CD4-positive, alpha-beta T cell (primary cell): Measurements from ENCODE around the gene NREP. TPM values are rescaled to one million over a fixed set of nuclear protein-coding genes. Genes with fewer than 3 reads are reported as not detected.

Experiments used
- ATAC-seq: fragments of 200-7000 bp; cut with Tn5 transposase; one replicate; pipeline ENCODE4 v1.10.0; 2022; ENCODE audit warnings: mild to moderate bottlenecking; ENCODE audit not compliant: poor library complexity
- CTCF ChIA-PET: fragments of 350-600 bp; sonication (Branson Sonifier 250); formaldehyde crosslinking; loops from one replicate; lab custom pipeline; 2021; ENCODE audit warnings: antibody characterized with exemption, inconsistent platforms; lab: Charles Lee
- POLR2A ChIA-PET: fragments of 350-600 bp; sonication (Branson Sonifier 250); formaldehyde crosslinking; loops from one replicate; lab custom pipeline; 2021; ENCODE audit warnings: antibody characterized with exemption, inconsistent platforms; lab: Charles Lee
- DNase-seq, 14 experiments: peaks; one replicate each; pipeline ENCODE4 v3.0.0-alpha.2; 2013 to 2020; ENCODE audit warnings: mixed read lengths in 2 of 14
- H3K27ac ChIP-seq, 2 donors: one replicate each; pipeline versions ENCODE4 v1.5.1 to v1.7.0; 2013; ENCODE audit warnings: low read length in 2 of 2, low read depth in 1 of 2, mild to moderate bottlenecking in 1 of 2
- H3K27me3 ChIP-seq, 2 experiments: 1 replicate in 1 of 2; 2 replicates in 1 of 2; pipeline versions ENCODE4 v1.6.1 to v1.7.0; 2013; ENCODE audit warnings: low read length in 2 of 2, control low read depth in 1 of 2, mild to moderate bottlenecking in 1 of 2, moderate library complexity in 1 of 2; ENCODE audit not compliant: insufficient read depth in 2 of 2, control insufficient read depth in 1 of 2
- H3K36me3 ChIP-seq: one replicate; pipeline ENCODE4 v1.6.1; 2013; ENCODE audit warnings: low read length, control low read depth; ENCODE audit not compliant: insufficient read depth
- H3K4me1 ChIP-seq: one replicate; pipeline ENCODE4 v1.6.1; 2013; ENCODE audit warnings: low read length, control low read depth; ENCODE audit not compliant: insufficient read depth
- H3K4me3 ChIP-seq: one replicate; pipeline ENCODE4 v1.5.1; 2013; ENCODE audit warnings: mild to moderate bottlenecking, low read length, moderate library complexity
- H3K9me3 ChIP-seq, 2 experiments: 1 replicate in 1 of 2; 2 replicates in 1 of 2; pipeline versions ENCODE4 v1.6.1 to v1.7.0; 2013; ENCODE audit warnings: low read length in 2 of 2, mild to moderate bottlenecking in 2 of 2, control low read depth in 1 of 2, moderate library complexity in 1 of 2; ENCODE audit not compliant: control insufficient read depth in 1 of 2, insufficient read depth in 1 of 2
- H3K27ac Mint-ChIP-seq: one replicate; pipeline ENCODE4 v1.8.0; 2020; ENCODE audit warnings: mixed read lengths
- H3K27me3 Mint-ChIP-seq: one replicate; pipeline ENCODE4 v1.8.0; 2021; ENCODE audit warnings: mixed read lengths
- H3K36me3 Mint-ChIP-seq: one replicate; pipeline ENCODE4 v1.8.0; 2021; ENCODE audit warnings: low read depth, mixed read lengths
- H3K4me1 Mint-ChIP-seq: one replicate; pipeline ENCODE4 v1.8.0; 2021; ENCODE audit warnings: low read depth, mixed read lengths
- H3K4me3 Mint-ChIP-seq: one replicate; pipeline ENCODE4 v1.8.0; 2020; ENCODE audit warnings: mild to moderate bottlenecking, mixed read lengths
- H3K9me3 Mint-ChIP-seq: one replicate; pipeline ENCODE4 v1.8.0; 2020; ENCODE audit warnings: mixed read lengths
- intact Hi-C, 2 experiments: fragments of 100-400 bp; cut with DNase I in 1 of 2; cut with micrococcal nuclease in 1 of 2; formaldehyde crosslinking; loops; one replicate each; pipeline versions ENCODE4 v1.15.1 to v1.9.0; 2023 to 2025; cut with DNase I, micrococcal nuclease
- total RNA-seq, 174 experiments: library from RNA in 2 of 174; stranded (reverse) in 2 of 174; gene quantifications; one replicate each; pipeline ENCODE4 v1.2.3 and lab custom pipeline; 2021 to 2026
- TF ChIP-seq, protein P1 (sequence below): fragments of 200-600 bp; IDR thresholded peaks from one replicate; pipeline ENCODE4 v1.8.0; 2022; ENCODE audit warnings: antibody characterized with exemption, mild to moderate bottlenecking

NREP gene
- total RNA-seq, 2 experiments from 2014 or later: 2.3 to 2.9 TPM

GRCh38 chr5:111681414-111682120, 75.4 kb downstream of the NREP start:
- intact Hi-C loops: no loop called here
- POLR2A ChIA-PET: no interaction called here
- ATAC-seq: no peak

GRCh38 chr5:111680737-111681413, 76.1 kb downstream of the NREP start:
- Mint-ChIP-seq H3K27me3 (no peaks in the 10 kb centered on the region), H3K9me3 (no peaks in the 10 kb centered on the region), H3K36me3 (no peaks in the 10 kb centered on the region), H3K27ac (no peak overlapping the region), H3K4me3 (no peak overlapping the region), H3K4me1 (no peaks in the 10 kb centered on the region)
- H3K36me3 ChIP-seq: no peaks in the 10 kb centered on the region
- TF ChIP-seq, protein P1, sequence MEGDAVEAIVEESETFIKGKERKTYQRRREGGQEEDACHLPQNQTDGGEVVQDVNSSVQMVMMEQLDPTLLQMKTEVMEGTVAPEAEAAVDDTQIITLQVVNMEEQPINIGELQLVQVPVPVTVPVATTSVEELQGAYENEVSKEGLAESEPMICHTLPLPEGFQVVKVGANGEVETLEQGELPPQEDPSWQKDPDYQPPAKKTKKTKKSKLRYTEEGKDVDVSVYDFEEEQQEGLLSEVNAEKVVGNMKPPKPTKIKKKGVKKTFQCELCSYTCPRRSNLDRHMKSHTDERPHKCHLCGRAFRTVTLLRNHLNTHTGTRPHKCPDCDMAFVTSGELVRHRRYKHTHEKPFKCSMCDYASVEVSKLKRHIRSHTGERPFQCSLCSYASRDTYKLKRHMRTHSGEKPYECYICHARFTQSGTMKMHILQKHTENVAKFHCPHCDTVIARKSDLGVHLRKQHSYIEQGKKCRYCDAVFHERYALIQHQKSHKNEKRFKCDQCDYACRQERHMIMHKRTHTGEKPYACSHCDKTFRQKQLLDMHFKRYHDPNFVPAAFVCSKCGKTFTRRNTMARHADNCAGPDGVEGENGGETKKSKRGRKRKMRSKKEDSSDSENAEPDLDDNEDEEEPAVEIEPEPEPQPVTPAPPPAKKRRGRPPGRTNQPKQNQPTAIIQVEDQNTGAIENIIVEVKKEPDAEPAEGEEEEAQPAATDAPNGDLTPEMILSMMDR: no peak
- H3K27ac ChIP-seq: no peak overlapping the region
- intact Hi-C loops: no loop called here
- ATAC-seq: no peak
- no peaks in the 10 kb centered on the region for H3K27me3 ChIP-seq
- H3K9me3 ChIP-seq: no peaks in the 10 kb centered on the region
- no peaks in the 10 kb centered on the region for H3K4me1 ChIP-seq
- H3K4me3 ChIP-seq: no peak overlapping the region
- DNase-seq: no peak
- CTCF ChIA-PET: no interaction called here
- POLR2A ChIA-PET: no interaction called here

More at GRCh38 chr5:111681414-111682120, 75.4 kb downstream of the NREP start:
- no peaks in the 10 kb centered on the region for H3K36me3 ChIP-seq
- no peak overlapping the region for H3K27ac Mint-ChIP-seq
- no peaks in the 10 kb centered on the region for H3K9me3 ChIP-seq
- TF ChIP-seq, protein P1: no peak
- no peaks in the 10 kb centered on the region for H3K4me1 ChIP-seq
- H3K27me3 ChIP-seq: no peaks in the 10 kb centered on the region
- H3K27ac ChIP-seq: no peak overlapping the region
- no peaks in the 10 kb centered on the region for H3K36me3 Mint-ChIP-seq
- no peaks in the 10 kb centered on the region for H3K4me1 Mint-ChIP-seq
- H3K27me3 Mint-ChIP-seq: no peaks in the 10 kb centered on the region
- H3K9me3 Mint-ChIP-seq: no peaks in the 10 kb centered on the region
- DNase-seq: no peak
- CTCF ChIA-PET: no interaction called here
- H3K4me3 ChIP-seq: no peak overlapping the region
- H3K4me3 Mint-ChIP-seq: no peak overlapping the region

DNA sequence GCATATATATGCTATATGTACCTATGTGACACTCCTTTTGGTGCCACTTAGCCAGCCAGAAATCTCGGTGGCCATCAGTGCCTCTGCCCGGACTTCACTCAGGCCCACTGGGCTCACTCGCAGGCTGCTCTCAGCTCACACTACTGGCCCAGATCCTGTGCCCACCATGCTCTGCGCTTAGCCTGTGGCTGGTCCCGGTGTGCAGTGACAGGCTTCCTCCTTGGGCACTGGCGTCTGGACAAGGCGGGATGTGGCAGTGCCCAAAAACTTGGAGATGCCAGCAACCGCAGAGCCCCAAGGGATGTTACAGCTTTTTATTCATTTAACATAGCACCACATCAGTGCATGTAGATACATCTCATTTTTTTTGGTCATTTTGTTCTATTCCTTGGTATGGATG, 77.4 kb downstream of the NREP start:
- Histone ChIP-seq H3K4me3 (no peak overlapping the region), H3K36me3 (no peaks in the 10 kb centered on the region), H3K4me1 (no peaks in the 10 kb centered on the region), H3K27ac (no peak overlapping the region), H3K9me3 (no peaks in the 10 kb centered on the region), H3K27me3 (no peaks in the 10 kb centered on the region)
- Mint-ChIP-seq H3K9me3 (no peaks in the 10 kb centered on the region), H3K27ac (no peak overlapping the region), H3K4me3 (no peak overlapping the region), H3K4me1 (no peaks in the 10 kb centered on the region), H3K36me3 (no peaks in the 10 kb centered on the region), H3K27me3 (no peaks in the 10 kb centered on the region)
- ATAC-seq (no peak), DNase-seq (no peak)
- TF ChIP-seq, protein P1: no peak
- CTCF ChIA-PET: no interaction called here
- intact Hi-C loops: no loop called here
- POLR2A ChIA-PET: no interaction called here

Other genes starting within 250 kb of the NREP start
- gene STARD4, start 244.7 kb downstream of the NREP start, total RNA-seq: 10 to 100 TPM; 14.9 to 15.2 TPM